Measurements from ENCODE around the gene HECW1. TPM values are rescaled to one million over a fixed set of nuclear protein-coding genes. Genes with fewer than 3 reads are reported as not detected.
A peak's percentile ranks its signal among the peaks of the same experiment; 100 is the strongest.

Gene HECW1
- total RNA-seq, 1 experiment from 2014 or later = 2.7 TPM

DNA sequence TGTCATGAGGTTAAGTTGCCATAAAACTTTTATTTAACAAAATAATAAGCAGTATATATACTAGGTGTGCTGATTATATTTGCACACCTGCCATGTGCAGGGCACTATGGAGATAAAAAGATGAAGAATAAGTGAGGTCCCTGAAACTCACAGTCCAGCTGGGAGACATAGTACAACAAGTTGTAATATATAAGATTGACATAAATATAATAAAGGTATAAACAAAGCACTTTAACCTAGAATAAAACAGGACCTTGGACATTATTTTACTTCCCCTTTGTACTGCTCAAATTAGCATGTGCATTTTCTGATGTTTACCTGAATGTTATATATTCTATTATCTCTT is 476.7 kb downstream of the HECW1 start:
- Histone ChIP-seq H3K36me3 (ENCODE audit: low read depth) (peaks cover 18% of the 10 kb centered on the region), H3K4me2 (0 out of 2 replicates have a peak overlapping the region, but pooled peaks have one; percentile 89), H2AFZ (no peak overlapping the region), H3K9me3 (ENCODE audit: insufficient read depth, low read depth) (no peaks in the 10 kb centered on the region), H3K4me3 (no peak overlapping the region), H4K20me1 (ENCODE audit: insufficient read depth) (peaks cover 44% of the 10 kb centered on the region), H3K27ac (no peak overlapping the region), H3F3A (ENCODE audit: insufficient read depth, low read depth) (peaks cover 22% of the 10 kb centered on the region), H3K27me3 (ENCODE audit: insufficient read depth, low read depth) (no peaks in the 10 kb centered on the region), H3K4me1 (replicated peaks; ENCODE audit: insufficient read depth) (peaks cover 59% of the 10 kb centered on the region), H3K9me2 (ENCODE audit: insufficient read depth) (no peaks in the 10 kb centered on the region), H3K79me2 (ENCODE audit: low read depth) (peaks cover 99% of the 10 kb centered on the region)
- DNase-seq = no peak
- intact Hi-C loops (cut with micrococcal nuclease; ENCODE audit: unreplicated experiment) = no loop called here
- no TSS peak for BruUV-seq (replicated peaks)
- ChIA-PET CTCF (interaction anchor here (1.4 kb wide), 1 partner anchor 111 kb away, joined by 3 read pairs; no protein-coding TSS in a partner anchor), POLR2A (ENCODE audit: unreplicated experiment) (no interaction called here)
- TF ChIP-seq EZH2 (IDR thresholded peaks at IDR 0.05; ENCODE audit: low read depth) = no peak
- TF ChIP-seq, protein P1, sequence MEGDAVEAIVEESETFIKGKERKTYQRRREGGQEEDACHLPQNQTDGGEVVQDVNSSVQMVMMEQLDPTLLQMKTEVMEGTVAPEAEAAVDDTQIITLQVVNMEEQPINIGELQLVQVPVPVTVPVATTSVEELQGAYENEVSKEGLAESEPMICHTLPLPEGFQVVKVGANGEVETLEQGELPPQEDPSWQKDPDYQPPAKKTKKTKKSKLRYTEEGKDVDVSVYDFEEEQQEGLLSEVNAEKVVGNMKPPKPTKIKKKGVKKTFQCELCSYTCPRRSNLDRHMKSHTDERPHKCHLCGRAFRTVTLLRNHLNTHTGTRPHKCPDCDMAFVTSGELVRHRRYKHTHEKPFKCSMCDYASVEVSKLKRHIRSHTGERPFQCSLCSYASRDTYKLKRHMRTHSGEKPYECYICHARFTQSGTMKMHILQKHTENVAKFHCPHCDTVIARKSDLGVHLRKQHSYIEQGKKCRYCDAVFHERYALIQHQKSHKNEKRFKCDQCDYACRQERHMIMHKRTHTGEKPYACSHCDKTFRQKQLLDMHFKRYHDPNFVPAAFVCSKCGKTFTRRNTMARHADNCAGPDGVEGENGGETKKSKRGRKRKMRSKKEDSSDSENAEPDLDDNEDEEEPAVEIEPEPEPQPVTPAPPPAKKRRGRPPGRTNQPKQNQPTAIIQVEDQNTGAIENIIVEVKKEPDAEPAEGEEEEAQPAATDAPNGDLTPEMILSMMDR (conservative IDR thresholded peaks at IDR 0.05) = no peak

DNA sequence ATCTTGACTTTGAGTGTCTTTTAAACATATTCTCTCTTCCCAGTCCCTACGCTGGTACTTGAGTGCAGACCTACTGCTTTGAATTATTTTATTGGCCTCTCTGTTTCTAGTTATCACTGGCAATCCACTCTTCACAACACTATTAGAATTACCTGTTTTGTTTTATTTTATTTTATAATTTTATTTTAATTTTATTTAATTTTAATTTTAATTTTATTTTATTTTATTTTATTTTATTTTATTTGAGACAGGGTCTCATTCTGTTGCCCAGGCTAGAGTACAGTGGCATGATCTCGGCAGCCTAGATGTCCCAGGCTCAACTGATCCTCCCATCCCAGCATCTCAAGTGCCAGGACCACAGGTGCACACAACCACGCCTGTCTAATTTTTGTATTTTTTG is 477.3 kb downstream of the HECW1 start:
- Histone ChIP-seq H3K27ac (no peak overlapping the region), H3K9me3 (ENCODE audit: insufficient read depth, low read depth) (no peaks in the 10 kb centered on the region), H3K79me2 (ENCODE audit: low read depth) (peaks cover 99% of the 10 kb centered on the region), H3K27me3 (ENCODE audit: insufficient read depth, low read depth) (no peaks in the 10 kb centered on the region), H3K4me3 (no peak overlapping the region), H4K20me1 (ENCODE audit: insufficient read depth) (peaks cover 45% of the 10 kb centered on the region), H3F3A (ENCODE audit: insufficient read depth, low read depth) (peaks cover 21% of the 10 kb centered on the region), H3K4me2 (no peak overlapping the region), H3K36me3 (ENCODE audit: low read depth) (peaks cover 18% of the 10 kb centered on the region), H3K9me2 (ENCODE audit: insufficient read depth) (no peaks in the 10 kb centered on the region), H2AFZ (no peak overlapping the region), H3K4me1 (replicated peaks; ENCODE audit: insufficient read depth) (peaks cover 61% of the 10 kb centered on the region)
- TF ChIP-seq EZH2 (IDR thresholded peaks at IDR 0.05; ENCODE audit: low read depth) = no peak
- TF ChIP-seq, protein P1 (conservative IDR thresholded peaks at IDR 0.05) = no peak
- ChIA-PET POLR2A (ENCODE audit: unreplicated experiment) (no interaction called here), CTCF (no interaction called here)
- no peak for DNase-seq
- intact Hi-C loops (cut with micrococcal nuclease; ENCODE audit: unreplicated experiment) = no loop called here
- no TSS peak for BruUV-seq (replicated peaks)

DNA sequence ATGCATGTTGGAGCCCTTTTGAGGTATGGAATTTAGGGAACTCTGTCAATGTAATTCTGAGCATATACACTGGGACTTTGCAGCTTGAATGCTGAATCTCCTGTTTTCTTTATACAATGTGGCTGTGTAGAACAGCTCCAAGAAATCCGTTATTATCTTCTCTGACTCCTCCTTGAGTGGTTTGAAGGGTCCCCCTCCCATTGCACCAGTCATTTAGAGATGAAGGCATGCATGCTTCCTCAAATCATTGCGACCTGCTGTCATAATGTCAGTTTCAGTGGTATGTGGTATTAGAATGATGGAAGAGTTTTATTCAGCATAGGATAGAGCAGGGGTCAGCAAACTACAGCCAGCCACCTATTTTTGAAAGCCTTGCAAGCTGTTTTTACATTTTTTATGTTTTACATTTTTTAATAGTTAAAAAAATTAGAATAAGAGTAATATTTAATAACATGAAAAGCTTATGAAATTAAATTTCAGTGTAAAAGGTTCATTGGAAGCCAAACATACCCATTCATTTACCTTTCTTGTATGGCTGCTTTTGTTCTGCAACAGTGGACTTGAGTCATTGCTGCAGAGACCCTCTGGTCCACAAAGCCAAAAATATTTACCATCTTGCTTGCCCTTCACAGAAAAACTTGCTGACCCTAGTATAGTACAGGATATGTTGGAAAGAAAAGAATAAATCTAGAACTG is 478.6 kb downstream of the HECW1 start:
- Histone ChIP-seq H3K4me2 (0 out of 2 replicates have a peak overlapping the region, but pooled peaks have one; percentile 3), H3K4me3 (no peak overlapping the region)

More for the DNA sequence above, 478.6 kb downstream of the HECW1 start:
- H3K9me3 ChIP-seq (ENCODE audit: insufficient read depth, low read depth) = no peaks in the 10 kb centered on the region
- intact Hi-C loops (cut with micrococcal nuclease; ENCODE audit: unreplicated experiment) = no loop called here
- H3F3A ChIP-seq (ENCODE audit: insufficient read depth, low read depth) = peaks cover 18% of the 10 kb centered on the region
- ChIA-PET POLR2A (ENCODE audit: unreplicated experiment) (no interaction called here), CTCF (interaction anchor here (0.6 kb wide), 2 partner anchors 9 to 13 kb away, joined by 3 to 4 read pairs; no protein-coding TSS in a partner anchor)
- H3K79me2 ChIP-seq (ENCODE audit: low read depth) = peaks cover 99% of the 10 kb centered on the region
- no peak overlapping the region for H2AFZ ChIP-seq
- no peaks in the 10 kb centered on the region for H3K9me2 ChIP-seq (ENCODE audit: insufficient read depth)
- peaks cover 53% of the 10 kb centered on the region for H3K4me1 ChIP-seq (replicated peaks; ENCODE audit: insufficient read depth)
- no TSS peak for BruUV-seq (replicated peaks)
- TF ChIP-seq EZH2 (IDR thresholded peaks at IDR 0.05; ENCODE audit: low read depth) = no peak
- TF ChIP-seq, protein P1 (conservative IDR thresholded peaks at IDR 0.05) = no peak
- peaks cover 43% of the 10 kb centered on the region for H4K20me1 ChIP-seq (ENCODE audit: insufficient read depth)
- H3K36me3 ChIP-seq (ENCODE audit: low read depth) = peaks cover 22% of the 10 kb centered on the region
- H3K27me3 ChIP-seq (ENCODE audit: insufficient read depth, low read depth) = no peaks in the 10 kb centered on the region
- DNase-seq = no peak
- peak overlapping the region; percentile 25; the same call in 1 of the 2 replicates for H3K27ac ChIP-seq

Measured in PC-9 (cell line).